H1 (cell line): ENCODE measurements around the gene SETX. TPM values are rescaled to one million over a fixed set of nuclear protein-coding genes. Genes with fewer than 3 reads are reported as not detected.

ENCODE experiments used
- CREB1 ChIP-seq: IDR thresholded peaks from 2 replicates; pipeline ENCODE4 v1.6.1; 2012; ENCODE audit warnings: inconsistent platforms
- GABPA ChIP-seq: IDR thresholded peaks from 2 replicates; pipeline ENCODE4 v1.6.1; 2011; ENCODE audit warnings: mild to moderate bottlenecking, low read length, moderate library complexity, borderline replicate concordance; ENCODE audit not compliant: insufficient read depth
- SP1 ChIP-seq: IDR thresholded peaks from 2 replicates; pipeline ENCODE4 v1.6.1; 2011; ENCODE audit warnings: low read depth, low read length
- polyA plus RNA-seq, 7 experiments: library from polyadenylated mRNA; depleted of rRNA in 3 of 7; stranded (reverse) in 5 of 7; unstranded in 2 of 7; fragments of >200 nt in 5 of 7; fragments of 200-250 nt in 2 of 7; gene quantifications; 1 replicate in 5 of 7; 2 replicates in 1 of 7; 4 replicates in 1 of 7; pipeline versions ENCODE4 v1.2.1 to v1.2.3, GENCODE V29; 2011 to 2013; ENCODE audit warnings: missing spikeins in 2 of 7, mixed read lengths in 2 of 7
- total RNA-seq: library from RNA; stranded (reverse); fragmentation: NEBNext Ultra II Directional; extraction: Animal tissue kit (Norgen Biotek cat#: 25700); gene quantifications from 2 replicates; pipeline ENCODE4 v1.2.1, GENCODE V29; 2021

SETX gene
- total and polyA plus RNA-seq, 2 of the 8 experiments (the other 6 are each of a cell fraction or from before 2014, with no cell fraction given), result 15.1 to 37.9 TPM

DNA sequence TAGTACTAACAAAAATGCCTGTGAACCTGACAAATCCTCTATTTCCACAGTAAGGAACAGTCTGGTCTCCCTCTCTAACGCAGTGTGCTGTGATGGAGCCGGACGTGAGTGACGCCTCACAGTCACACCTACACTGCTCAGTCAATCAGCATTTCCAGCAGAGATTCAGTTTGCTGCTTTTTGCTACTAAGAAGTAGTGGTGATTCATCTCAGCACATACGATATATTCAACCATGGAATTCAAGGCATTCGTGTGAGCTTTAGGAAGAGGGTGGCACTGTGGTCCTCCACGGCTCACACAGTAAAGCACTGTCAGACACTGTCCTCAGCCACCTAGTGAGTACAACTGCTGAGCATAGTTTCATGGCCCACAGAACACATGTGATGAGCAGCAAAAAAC is 70.9 kb downstream of the SETX start (continued):
- TF ChIP-seq SP1 (no peak), GABPA (no peak), CREB1 (no peak)
